AG08395 (cell line): ENCODE data around the gene GCK.
"Not testable (repeated sequence)": the region's sequence is repeated elsewhere in the genome, so short reads cannot be mapped to it uniquely, and the experiment has no call there.

ENCODE experiments used
- DNase-seq: peaks from one replicate; pipeline ENCODE4 v3.0.0; 2012; ENCODE audit warnings: mixed read lengths, low spot score

Gene GCK

DNA sequence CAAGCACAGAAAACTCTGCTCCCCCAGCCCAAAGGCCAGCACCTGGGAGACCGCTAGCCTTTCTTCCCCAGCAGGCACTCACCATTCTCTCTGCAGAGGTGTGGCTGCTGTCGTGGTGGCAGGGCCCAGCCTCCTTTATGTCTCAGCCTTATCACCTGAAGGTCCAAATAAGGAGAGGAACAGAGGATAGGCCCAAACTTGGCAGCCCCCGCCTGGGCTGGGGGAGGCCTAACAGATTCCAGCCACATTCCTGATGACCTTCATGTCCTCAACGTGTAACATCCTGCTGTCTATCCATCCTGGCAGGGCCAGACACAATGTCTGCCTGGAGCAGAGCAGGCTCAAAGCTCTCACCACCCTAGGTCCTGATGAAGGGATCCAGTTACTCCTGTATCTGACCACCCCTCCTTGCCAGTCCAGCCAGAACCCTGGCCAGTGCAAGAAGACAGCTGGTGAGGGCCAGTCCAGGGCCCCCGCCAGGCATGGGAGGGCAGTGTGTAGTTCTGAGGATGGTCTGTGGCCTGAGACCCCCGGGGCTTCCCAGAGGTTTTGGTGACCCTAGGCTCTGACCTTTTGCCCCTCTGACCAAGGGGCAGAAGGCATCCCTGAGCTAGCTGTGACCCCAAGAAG lies 47.9 kb downstream of the GCK start, which contains the start of gene MYL7:
TSS of gene MYL7 (minus strand) at position 112 of the 630 bp plus-strand sequence. CDS start at position 85, 27 bp downstream.
- no peak for DNase-seq

DNA sequence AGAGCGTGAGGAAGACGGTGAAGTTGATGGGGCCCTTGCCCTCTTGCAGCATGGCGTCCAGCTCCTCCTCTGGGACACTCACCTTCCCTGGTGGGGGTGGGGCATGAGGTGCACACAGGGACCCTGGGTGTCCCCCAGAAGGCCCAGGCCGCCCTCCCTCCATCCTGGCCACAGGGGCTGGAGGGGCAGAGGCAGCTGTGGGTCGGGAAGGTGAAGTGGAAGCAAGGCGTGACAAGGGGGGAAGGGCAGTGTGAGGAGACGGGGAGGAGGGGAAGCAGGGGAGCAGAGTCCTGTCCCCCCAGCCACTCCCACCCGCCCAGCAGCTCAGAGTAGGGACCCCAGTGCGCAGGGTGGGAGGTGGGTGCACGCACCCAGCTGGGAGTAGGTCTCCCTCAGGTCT lies 48.9 kb downstream of the GCK start:
- no peak for DNase-seq

DNA sequence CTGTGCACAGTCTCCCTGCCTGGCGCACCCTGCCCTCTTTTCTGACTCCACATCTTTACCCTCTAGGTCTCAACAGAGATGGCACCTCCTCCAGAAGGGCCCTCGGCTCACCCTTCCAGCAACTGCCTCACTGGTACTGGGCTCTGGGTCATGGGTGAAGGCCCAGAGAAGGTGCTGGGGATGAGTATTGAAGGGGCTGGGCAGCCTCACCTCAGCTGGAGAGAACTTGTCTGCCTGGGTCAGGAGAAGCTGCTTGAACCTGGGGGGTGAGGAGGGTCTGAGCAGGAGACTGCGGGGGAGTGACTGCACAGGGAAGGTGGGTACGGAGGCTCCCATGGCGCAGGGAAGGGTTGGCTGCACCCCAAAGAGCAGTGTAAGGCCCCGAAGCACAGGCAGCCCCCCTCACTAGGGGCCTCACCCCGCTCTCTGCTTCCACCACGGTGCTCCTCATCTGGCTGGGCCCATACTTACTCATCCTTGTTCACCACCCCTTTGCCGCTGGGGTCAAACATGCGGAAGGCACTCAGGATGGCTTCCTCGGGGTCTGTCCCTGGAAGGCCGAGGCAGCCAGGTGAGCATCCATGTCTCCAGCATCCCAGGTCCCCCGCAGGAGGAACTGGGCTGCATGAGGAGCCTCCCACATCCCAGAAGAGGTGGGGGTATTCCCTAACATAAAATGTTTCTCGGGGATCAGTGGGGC lies 49.8 kb downstream of the GCK start:
- no peak for DNase-seq

DNA sequence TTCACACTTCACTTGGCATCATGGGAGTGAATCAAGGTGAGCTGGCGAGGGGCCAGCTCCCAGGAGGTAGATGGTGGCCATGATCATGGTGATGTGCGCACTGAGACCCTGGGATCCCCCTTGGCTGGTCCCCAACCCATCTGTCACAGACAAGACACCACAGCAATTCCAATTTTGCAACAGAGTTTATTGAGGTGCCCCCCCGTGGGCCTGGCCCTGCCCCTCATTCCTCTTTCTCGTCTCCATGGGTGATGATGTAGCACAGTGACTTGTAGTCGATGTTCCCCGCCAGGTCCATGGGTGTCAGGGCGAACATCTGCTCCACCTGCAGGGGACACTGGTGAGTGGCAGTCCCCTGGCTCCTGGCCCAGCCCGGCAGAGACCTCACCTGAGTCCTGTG lies 50.5 kb downstream of the GCK start:
- no peak for DNase-seq

DNA sequence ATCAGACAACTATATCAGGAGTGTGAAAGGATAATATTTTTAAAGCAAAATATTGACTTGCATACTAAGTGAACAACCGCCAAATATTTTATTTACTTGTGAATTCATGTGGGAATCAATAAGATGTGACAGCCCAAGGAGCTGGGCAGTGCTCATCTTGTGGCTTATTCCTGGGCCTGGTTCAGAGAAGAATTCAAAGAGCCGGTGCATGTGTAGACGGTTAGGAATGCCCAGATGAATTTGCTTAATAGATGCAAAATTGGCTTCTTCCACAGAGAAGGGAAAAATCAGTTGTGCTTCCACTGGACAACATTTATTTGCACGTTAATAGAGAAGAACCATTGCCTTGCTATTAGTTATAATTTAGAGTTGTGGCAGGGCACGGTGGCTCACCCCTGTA lies 52.5 kb downstream of the GCK start:
- no peak for DNase-seq

DNA sequence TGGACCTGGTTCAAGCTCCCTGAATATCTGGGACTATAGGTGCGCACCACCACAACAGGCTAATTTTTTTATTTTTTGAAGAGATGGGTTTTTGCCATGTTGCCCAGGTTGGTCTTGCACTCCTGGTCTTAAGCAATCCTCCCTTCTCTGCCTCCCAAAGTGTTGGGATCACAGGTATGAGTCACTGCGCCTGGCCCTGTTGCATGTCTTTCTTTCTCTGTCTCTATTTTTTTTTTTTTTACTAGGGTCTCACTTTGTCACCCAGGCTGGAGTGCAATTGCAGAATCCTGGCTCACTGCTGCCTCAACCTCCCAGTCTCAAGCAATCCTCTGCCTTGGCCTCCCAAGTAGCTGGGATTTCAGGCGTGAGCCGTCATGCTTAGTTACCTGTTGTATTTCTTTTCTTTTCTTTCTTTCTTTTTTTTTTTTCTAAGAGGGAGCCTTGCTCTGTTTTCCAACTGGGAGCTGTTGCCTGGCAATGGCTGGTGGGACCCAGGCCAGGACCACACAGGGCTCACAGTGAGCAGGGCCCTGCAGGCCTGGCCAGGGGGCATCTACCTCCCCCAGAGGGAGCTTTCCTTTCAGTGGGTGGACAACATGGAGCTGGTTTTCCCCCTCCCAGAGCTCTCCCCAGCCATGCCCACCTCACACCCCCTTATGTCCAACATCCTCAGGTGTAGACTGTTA lies 54.2 kb downstream of the GCK start:
- DNase-seq: no peak

DNA sequence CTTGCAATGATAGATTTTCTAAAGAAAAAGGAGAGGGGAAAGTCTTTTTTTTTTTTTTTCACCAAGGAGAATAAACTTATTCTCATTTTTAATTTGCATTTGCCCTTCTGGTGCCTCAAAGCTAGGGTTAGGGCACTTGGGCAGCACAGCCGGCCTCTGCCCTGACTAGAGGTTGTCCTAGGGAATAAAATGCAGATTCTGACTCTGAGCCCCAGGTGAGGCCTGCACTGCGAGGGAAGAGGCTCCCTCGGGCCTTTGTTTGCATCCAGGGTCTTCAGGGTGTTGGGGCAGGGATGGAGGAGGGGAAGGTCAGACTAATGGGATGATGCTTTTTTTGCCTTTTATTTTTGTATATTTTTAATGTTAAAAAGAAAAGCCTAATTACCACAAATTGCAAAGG lies 55.9 kb downstream of the GCK start:
- no peak for DNase-seq

DNA sequence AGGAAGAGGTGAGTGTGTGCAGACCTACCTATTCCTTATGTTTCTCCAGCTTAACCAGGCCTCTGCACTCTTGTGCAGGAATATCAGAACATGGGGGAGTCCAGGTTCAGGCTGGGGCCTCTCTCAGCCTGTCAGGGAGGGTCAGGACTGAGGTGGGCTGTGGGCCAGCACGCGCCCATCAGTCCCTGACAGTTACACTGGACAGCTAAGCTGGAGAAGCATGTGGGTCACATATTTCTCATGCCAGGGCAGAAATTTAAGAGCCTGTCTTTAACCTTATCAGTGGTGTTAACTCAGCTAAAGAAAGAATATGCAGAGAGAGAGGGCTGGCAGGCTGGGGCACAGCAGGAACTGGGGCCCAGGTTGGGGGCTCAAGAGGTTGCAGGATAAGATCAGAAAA lies 57.2 kb downstream of the GCK start:
- no peak for DNase-seq

DNA sequence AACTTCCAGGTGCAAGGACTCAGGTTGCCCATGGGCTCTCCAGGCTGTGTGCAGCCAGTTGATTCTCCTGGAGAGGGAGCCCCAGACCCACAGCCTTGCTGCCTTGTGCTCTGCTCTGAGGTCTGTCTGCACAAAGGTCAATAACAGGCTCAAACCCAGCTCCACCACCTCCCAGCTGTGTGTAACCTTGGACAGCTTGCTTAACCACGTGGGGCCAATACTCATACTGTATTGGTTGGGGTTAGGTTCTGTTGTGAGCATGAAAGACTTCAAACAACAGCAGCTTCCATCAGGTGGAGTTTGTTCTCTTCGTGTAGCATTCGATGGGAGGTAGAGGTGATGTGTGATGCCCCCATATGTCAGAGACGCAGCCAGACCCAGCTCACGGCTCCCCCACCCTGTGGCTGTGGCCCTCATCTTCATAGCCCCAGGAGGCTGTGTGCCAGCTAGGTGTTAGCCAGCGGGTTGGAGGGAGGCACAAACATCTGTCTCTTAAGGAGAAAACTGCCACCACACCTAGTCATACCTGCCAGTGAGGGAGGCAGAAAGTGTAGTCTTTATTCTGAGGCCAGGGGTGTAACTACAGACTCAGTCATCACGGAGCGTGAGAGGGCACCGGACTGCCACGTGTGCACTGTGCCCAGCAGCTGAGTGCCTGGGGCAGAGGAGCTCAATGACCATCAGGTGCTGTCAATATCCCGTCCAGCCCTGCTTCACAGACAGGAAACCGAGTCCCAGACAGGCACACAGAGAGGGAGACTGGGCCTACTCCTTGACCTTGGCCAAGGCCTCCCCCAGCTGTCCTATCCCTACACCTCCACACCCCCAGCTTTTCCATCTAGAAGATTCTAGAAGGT lies 57.8 kb downstream of the GCK start:
- DNase-seq: no peak

DNA sequence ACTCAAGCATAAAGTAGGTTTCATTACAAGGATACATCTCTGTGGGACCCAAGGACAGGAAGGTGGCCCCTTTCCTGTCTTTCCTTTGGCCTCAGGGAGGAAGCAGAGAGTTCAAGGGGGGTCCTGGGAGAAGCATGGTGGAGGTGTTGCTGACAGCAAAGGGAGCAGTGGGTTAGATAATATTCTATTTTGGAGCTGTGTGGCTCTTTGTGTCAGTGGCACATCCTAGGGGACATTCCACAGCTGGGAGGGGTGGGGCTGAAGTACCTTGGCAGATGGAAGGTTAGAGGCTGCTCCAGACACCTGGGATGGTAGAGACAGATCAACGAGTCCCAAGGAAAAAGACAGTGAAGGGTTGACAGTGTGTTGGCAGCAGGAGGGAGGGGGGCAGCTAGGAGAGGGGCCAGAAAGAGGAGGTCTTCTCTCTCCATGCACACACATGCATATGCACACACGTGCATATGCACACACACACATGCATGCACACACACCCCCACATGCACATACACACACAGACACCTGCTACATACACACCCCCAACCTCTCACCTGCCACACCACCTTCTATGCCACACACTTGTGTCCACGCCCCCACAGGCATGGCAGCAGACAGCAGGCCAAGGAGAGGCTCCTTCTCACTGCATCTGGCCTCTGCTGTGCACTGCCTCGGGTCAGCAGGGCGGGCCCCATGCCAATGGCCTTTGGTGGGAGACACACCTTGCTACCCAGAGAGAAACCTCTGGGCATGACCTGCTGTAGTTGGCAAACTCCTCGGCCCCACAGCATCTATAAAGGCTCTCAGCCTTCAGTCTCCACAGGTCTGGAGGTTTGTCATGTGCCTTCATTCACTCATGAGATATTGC lies 60.3 kb downstream of the GCK start:
- no peak for DNase-seq

DNA sequence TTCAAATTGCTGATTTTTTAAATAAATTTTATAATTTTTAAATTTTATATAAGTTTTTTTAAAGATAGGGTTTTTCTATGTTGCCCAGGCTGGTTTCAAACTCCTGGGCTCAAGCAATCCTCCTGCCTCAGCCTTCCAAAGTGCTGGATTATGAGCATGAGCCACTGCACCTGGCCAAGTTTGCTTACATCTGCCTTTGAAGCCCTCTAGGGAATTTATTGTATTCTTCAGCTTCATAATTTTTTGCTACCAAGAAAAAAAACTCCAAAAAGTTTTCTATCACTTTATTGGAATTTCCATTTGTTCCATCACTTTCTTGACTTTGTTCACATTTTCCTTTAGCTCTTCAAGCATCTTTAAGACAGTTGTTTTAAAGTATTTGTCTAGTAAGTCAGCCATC lies 62.1 kb downstream of the GCK start:
- DNase-seq: no peak

DNA sequence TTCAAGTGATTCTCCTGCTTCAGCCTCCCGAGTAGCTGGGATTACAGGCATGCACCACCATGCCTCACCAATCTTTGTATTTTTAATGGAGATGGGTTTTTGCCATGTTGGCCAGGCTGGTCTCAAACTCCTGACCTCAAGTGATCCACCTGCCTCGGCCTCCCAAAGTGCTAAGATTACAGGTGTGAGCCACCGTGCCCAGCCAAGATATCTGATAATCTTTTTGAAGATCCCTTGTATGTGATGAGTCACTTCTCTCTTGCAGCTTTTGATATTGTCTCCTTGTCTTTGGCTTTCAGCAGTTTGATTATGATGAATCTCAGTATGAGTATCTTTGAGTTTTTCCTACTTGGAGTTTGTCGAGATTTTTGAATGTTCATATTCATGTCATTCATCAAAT lies 62.7 kb downstream of the GCK start:
- DNase-seq: not testable (repeated sequence)

DNA sequence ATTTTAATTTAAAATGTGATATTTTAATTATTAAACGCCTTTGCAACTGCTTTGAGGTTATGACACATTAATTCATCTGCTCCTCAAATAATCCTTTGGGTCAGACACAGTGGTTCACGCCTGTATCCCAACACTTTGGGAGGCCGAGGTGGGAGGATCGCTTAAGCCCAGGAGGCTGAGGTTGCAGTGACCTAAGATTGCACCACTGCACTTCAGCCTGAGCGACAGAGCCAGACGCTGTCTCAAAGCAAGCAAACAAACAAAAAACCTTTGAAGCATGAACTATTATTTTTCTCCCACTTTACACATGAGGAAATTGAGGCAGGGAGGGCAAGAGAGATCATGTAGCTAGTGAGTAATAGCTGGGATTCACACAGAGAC lies 64.4 kb downstream of the GCK start:
- DNase-seq: no peak

DNA sequence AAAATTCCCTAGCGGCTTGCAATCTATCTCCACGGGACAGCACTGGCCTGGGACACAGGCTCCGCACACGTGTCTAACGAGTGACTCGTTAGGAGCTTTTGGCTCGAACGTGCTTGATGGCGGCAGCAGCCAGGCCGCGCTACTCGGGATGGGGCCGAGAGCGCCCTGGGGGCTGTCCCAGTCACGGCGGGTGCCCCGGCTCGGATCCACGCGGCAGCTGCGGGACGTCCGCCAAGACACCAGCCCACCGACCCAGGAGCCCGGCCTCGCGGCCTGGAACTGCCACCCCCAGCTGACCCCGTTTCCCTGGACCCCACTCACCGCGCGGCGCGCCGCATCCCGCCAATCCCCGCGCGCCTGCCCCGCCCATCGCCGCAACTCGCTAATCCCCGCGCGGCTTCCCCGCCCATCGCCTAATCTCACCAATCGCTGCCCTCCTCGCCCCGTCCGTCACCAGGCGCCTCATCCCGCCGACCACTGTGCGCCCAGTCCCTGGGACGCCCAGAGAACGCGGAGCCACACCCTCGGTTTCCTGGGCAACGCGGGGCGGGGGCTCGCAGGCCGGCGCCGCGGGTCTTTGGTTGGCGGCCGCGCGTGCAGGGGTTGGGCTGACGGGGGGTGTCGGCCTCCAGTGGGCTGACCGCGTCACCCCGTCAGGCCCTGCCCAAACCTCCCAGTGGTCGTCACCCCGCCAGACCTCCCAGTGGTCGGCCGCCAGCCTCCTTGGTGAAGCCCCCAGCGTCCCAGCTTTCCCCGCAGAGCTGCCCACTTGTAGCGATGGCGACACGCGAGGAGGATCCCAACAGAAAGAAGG lies 65.8 kb downstream of the GCK start, which contains the start of gene POLD2:
TSS of gene POLD2 (minus strand) at position 359 of the 814 bp plus-strand sequence. CDS start 1,495 bp downstream, outside the sequence.
- peak; percentile 99 for DNase-seq

DNA sequence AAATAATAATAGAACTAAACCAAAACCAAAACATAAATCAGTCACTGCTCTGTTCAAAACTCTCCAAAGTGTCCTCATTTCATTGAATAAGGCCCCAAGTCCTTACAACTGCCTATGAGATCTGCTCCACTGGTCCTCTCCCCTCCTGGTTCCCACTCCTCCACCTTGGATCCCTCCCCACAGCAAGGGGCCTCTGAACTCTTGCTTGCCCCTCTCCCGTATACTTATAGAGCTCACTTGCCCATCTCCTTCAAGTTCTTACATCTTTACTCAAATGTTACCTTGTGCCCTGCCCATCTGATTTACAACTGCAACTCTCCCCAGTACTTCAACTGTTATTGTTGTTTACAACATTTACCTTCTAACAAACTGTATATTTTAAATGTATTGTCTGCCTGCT lies 66.7 kb downstream of the GCK start:
- no peak for DNase-seq

DNA sequence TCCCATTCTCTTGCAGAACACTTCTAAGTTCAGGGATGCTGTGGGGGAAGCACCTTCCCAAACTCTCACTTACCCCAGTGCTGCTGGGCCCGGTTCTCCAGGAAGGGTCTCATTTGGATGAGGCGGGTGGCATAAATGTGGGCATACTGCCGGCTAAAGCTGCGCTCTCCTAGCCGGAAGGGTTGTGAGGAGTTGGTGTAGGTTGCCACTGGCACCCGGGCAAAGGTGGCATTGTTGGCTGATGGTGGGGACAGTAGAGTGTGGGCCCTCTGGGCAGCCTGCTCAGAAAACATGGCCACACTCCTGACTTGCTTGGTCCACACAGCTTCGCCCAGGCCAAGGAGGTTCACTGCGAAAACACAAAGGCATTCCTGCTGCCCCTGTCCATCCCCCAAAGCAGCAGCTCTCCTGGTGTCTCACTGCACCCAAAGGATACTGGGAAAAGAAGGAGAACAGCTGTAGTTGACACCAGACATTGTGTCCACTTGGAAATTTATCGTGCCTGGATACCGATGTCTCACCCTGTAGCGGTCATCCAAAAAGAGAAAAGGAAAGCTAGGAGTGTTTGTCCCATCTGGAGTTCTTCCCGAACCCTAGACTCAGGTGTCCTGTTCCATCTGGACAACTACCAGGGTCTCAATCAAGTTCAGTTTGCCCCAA lies 67.3 kb downstream of the GCK start:
- no peak for DNase-seq

DNA sequence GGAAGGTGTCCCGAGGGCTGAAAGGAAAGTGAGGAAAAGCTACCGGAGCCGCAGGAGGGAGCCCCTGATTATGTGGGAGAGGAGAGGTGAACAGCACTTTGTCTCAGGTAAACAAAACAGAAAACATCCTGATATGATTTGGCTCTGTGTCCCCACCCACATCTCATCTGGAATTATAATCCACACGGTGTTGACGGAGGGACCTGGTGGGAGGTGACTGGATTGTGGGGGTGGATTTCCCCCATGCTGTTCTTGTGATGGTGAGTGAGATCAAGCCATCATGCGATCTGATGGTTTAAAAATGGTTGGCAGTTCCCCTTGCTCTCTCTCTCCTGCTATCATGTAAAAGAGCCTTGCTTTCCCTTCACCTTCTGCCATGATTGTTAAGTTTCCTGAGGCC lies 68.8 kb downstream of the GCK start:
- DNase-seq: no peak

DNA sequence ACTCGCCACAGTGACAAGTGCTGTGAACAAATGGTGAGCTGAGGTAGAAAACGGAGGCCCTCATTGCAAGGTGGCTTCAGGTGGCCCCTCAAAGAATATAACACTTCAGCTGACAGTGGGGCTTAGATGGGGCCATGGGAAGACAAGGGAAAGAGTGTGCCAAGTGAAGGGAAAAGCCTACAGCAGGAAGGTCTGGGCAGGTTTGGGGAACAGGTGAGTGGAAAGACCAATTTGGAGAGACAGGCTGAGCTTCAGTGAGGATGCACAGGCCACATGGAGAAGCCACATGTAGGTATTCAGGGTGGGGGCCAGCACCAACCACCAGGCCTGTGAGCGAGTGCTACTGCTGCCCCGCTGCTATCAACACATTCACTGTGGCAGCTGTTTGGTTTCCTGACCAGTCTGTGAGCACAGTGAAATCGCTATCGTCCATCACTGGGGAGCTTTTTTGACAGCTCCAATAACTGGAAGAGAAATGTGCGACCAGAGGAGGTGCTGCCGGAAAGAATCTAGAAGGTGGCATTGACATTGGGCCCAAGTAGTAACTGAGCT lies 69.3 kb downstream of the GCK start:
- DNase-seq: no peak

DNA sequence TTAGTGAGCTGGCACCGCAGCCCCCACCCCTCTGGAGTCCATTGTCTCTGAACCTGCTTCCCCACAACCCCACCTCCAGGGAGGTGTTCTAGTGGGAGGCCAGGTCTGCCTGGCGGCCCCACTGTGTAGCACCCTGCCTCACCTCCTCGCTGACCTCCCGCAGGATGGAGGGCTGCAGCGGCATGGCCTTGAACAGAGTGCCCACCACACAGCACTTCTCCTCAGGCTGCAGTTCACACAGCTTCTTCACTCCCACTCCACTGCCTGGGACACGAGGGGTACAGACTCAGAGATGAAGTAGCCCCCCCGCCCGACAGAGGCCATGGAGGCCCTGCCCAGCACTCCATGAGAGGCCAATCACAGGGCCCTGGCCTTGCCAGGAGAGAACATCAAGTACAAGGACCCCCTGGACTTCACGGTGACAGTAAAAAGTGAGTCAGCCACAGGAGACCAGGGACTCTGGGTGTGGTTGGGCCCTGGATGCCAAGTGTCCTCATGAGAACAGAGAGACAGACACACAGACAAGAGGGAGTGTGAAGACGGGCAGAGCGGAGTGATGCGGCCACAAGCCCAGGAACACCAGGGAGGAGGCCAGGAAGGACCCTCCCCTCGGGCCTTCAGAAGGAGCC lies 71.3 kb downstream of the GCK start:
- DNase-seq: no peak
